Stimulated activated CD8-positive, alpha-beta memory T cell treated with anti-CD3 and anti-CD28 coated beads, Interleukin-15, amount 100 ng/mL, for 24 hours (primary cell): ENCODE measurements around the gene NOP9.

Experiments used
- DNase-seq: peaks from one replicate; pipeline ENCODE4 v3.0.0-alpha.2; 2020; ENCODE audit warnings: low read depth

NOP9 gene, protein sequence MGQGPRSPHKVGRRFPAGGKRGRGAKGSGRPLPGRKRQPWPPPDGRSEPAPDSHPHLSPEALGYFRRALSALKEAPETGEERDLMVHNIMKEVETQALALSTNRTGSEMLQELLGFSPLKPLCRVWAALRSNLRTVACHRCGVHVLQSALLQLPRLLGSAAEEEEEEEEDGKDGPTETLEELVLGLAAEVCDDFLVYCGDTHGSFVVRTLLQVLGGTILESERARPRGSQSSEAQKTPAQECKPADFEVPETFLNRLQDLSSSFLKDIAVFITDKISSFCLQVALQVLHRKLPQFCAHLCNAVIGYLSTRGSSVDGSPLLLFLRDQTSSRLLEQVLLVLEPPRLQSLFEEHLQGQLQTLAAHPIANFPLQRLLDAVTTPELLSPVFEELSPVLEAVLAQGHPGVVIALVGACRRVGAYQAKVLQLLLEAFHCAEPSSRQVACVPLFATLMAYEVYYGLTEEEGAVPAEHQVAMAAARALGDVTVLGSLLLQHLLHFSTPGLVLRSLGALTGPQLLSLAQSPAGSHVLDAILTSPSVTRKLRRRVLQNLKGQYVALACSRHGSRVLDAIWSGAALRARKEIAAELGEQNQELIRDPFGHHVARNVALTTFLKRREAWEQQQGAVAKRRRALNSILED

DNA sequence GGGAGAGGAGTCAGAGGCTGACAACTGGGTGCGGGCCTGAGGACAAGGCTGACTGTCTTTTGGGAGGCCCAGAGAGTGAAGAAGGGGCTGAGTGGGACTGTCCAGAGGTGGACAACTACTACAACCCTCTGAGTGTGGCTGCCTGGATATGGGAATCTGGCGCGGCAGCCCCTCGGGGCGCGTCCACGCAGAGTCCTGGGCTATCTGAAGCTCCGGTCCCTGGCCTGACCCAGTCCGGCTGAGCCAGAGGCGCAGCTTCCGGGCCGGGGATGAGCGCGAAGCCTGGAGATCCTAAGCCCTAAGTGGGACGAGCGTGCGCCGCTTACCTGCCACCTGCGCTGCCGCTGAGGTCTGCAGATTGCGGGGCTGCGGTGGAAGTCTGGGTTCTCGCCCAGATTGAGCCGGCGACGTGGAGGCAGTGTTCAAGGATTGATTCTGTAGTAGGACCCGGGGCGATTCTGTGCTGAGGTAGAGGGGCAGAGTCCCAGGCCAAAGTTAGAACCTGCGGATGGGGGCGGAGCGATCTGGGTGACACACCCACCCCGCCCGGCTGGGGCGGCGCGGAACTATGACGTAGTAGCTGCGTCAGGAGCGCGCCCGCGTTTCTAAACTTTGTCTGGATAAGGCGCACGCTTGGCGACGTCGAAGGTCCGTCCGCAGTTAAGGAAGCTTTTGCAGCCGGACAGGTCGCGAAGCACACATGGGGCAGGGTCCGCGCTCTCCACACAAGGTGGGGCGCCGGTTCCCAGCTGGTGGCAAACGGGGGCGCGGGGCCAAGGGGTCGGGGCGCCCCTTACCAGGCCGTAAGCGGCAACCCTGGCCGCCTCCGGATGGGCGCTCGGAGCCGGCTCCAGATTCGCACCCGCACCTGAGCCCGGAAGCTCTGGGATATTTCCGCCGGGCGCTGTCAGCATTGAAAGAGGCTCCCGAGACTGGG is at the start of gene NOP9, which contains the start of gene DHRS1:
Gene NOP9, plus strand, starts transcription at position 596 of the 937 bp plus-strand sequence. Its CDS starts 105 bp downstream, at position 701.
Gene DHRS1, minus strand, starts transcription at position 526 of the 937 bp plus-strand sequence. CDS start 674 bp downstream, outside the sequence.
- DNase-seq = peak; percentile 97

DNA sequence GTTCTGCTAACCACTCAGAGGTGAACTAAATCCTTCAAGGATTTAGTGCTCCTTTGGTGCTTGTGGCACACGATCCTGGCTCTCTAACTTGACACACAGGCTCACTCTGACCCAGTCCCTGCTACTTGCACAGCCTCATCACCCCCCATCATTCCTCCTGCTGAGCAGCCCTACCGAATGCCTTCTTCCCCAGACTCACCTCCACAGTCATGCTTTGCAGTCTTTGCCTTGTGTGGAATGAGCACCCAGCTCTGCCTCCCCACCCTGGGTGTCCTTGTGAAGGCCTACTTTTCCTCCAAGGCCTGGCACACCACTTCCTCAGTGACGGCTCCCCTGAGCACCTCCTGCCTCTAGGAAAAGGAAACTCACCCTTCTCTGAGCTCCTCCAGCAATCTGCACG is 49.3 kb upstream of the NOP9 start:
- no peak for DNase-seq

DNA sequence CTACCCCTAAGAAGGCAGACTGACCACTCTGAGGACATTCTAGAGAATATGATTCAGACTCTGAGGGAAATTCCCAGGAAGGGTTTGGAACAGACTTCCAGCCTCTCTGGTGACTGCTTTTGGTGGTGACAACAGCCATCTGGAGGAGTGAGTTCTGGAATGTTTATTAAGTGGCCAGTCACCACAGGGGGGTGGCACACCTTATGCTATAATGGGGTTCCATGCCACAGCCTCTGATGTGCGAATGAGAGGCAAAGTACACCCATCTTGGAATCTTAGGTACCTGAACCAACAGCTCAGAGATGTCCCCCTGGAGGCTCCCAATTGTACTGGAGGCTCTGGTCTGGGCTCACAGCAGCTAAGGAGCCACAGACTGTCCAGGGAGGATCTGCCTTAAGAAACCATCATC is 47.8 kb upstream of the NOP9 start:
- no peak for DNase-seq

DNA sequence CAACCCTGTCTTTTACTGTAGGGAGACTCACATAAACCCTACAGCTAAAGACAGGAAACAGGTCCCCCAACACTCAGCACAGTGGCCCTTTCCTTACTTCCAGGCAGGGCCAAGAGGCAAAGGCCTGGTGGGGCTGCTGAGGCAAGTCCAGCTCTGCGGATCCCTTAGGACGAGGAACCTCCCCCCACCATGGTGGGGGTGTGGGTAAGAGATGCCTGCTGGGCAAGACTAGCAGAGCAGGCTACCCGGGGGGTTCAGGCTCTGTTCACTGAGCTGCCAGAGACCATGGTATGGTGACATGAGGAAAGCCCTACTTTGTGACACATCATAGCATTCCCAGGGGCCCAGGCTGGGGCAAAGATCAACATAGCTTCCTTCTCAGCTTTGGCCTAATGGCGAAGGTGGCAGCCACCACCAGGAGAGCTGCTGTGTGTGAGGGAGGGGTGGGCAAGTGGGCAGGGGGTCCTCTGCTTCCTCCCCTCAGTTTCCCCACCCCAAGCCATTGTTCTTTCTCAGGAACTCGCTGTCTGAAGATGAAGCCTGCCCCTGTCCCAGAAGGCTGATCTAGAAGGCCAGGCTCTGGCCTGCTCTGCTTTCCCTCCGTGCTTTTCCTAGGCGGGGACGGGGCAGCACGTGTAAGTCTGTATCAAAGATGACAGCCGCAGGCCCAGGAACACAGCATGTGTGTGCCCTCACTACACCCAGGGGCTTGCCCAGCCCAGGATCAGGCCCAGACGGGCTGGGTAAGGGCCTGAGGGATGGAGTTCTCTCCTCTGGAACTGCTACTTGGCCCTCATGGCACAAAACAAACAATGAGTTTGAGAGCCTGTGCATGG is 47.1 kb upstream of the NOP9 start:
- no peak for DNase-seq

DNA sequence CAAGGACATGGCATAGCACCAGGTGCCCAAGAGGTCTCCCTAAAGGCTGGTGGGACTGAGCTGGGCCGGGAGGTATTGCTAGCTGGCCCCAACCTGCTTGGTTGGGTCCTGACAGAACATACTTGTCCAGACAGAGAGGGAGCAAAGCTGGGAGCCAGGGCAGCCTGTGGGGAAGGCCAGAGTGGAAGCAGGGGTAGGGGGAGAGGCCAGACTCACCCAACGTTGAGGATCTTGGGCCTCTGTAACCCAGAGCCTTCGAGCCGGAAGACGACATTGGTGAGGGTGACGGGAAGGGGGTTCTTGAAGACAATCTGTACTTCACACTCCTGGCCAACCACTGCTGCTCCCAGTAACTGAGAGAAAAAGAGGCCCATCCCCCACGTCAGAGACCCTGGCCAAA is 45.7 kb upstream of the NOP9 start:
- no peak for DNase-seq

DNA sequence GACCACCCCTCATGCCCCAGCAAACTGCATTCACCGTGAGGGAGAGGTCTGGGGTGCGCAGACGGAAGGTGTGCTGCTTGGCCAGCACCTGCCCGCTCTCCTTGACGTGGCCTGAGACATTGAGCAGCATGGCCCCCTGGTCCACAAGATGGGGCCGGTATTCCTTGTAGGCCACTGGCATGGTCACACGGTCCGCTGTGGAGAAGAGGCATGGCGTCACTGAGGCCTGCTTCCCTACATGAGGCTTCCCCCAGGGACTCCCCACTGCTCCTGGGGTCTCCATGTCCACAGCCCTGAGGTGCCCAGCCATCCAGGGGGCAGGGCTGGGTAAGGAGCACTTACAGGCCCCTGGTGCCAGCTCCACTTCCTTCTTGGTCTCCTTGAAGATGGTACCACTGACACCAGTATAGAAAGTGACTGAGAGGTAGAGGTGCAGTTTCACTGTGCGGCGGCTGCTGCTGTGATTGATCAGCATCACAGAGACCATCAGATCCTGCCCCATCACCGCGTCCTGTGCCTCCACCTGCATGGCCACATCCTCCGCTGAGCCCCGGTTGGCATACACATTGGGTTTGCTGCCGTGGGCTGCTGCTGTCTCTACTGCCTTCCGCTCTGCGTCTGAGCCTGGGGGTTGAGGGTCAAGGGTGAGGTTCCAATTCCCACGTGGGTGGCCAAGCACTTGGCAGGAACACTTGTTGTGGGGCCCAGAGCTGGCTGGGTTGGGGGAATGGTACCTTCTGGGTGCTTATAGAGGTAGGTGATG is 44.8 kb upstream of the NOP9 start:
- no peak for DNase-seq

DNA sequence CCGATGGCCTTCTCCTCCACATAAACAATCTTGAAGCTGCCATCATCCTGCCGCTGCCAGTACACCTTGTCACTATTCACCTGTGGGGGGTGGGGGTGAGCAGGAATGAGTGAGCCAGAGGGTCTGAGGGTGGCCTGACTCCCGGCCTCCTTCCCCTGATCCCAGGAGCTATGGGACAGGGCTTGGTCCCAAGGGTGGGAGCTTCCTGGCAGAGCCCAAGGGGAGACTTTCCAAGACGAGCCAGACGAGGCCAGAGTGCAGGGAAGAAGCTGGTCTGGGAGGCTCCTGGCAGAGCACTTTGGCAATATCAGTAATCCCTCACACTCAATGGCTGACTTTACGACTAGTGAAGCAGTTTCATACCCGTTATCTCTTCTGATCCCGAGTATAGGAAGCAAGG is 44.2 kb upstream of the NOP9 start:
- DNase-seq = no peak

DNA sequence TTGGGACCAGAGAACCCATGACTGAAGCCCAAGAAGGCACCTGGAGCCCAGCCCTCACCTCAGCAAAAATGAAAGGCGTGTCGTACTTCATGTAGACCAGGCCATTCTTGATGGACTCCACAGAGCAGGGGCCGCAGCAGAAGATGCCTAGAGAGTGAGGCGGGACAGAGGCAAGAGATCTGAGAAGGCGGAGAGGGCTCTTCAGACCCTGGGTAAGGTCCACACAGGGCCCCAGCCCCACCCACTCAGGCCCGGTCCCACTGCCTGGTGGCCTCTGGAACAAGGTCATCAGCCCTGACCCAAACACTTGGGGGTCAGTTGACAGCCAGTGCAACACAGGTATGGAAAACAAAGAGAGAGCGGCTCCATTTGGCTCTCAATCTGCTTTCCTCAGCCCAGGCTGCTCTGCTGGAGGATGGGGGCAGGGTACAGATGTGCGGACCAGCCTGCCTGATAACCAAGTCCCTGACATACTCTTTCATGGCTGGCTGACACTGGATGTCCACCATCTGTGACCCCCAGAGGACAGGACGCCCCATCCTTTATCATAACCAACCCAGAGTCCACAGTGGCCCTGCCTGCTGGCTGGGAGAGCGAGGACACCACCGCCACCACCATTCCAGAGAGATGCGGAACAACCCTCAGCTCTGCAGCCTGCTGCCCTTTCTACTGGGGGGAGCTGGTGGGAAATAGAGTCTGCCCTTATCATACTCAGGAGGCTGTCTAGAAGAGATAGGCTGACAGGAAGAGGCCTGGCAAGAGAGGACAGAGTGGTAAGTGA is 43.5 kb upstream of the NOP9 start:
- no peak for DNase-seq

DNA sequence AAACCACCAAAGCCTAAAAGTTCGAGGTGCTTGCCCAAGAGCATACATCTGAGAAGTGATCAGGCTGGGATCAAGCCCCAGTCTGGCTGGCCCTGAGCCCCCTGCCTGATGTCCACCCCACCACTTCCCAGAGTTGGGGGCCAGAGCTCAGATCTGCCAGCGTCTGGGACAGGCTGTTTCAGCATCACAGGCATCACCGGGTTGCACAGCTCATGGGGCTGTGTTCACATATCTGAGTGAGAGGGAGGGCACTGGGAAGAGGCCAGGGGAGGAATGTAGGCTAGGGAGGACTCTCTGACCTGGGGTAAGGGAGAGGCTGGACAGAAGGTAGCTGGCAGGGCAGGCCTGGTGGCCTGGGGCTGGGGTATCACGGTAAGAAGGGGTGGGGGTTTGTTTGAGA is 42.7 kb upstream of the NOP9 start:
- DNase-seq = no peak

DNA sequence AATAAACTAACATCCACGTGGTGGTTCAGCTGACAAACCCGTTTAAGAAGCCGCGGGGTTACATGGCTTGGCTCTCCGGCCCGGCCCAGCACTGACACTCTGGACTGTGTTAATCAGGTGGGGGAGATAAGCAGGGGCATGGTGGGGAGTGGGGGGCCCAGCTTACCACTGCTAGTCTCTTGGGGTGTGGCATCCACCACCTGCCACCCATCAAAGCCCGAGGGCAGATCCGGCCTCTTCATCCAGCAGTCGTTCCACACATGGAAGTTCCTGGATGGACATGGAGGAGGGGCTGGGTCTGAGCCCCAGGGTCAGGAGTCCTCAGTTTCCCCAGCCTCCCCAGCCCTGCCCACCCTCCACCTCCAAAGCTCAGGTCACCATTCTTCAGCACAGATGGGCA is 41.5 kb upstream of the NOP9 start:
- DNase-seq = no peak

DNA sequence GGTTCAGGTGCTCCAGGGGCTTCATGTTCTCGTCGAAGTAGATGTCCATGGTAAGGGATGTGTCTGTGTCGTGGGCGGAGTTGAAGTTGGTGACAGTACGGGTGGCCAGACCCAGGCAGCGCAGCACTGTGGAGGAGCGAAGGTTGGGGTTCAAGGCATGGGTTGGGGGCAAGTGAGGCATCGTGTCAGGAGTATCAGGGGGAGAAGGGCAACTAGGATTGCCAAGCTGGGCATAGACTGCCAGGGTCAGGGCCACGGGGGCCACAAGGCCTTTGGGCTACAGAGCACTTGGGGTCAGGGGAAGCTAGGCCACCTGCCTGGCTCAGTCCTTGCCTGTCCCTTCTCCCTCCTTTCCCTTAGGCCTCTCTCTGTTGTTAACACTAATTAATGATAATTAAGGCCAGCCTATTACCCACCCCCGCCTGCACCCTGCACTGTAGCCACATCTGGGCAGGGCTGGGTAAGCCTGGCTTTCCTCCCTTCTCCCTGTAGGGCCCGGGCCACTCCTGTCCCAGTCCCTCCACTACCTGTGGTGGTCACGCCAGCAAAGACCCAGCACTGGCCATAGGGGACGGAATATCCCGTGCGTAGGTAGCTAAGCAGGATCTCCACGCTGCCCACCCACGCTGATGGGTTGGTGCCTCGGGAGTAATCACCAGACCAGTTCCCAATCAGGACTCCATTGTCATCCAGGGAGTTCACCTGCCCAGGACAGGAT is 40.9 kb upstream of the NOP9 start:
- no peak for DNase-seq

DNA sequence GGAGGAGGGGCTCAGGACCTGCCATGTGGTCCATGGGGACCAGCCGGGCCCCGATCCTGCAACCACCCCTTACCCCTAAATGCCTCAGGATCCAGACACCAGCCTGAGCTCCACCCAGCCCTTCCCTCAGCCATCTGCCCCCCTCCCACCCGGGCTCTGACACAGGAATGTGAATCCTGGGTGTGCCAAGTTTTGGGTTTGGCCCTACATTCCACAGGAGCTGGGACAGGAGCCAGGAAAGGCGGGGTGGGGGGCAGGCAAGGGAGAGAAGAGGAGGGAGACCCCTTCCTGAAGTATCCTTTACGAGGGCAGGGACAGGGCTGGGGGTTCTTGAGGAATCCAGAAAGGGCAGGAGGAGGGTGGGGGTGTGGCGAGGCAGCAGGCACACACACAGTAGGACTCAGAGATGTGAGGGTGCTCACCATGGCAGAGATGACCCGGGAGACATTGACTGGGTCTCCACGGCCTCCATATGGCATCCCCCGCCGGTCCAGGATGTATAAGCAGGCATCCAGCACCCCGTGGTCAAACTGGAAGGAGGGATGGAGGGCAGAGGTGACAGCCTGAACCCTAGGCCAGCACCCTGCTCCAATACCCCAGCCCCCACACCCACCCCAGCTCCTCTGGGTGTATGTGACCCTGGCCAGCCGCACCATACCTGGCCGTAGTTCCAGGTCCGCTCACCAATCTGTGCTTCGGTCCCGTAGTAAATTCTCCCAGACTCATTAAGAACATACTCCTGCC is 40.2 kb upstream of the NOP9 start:
- no peak for DNase-seq

DNA sequence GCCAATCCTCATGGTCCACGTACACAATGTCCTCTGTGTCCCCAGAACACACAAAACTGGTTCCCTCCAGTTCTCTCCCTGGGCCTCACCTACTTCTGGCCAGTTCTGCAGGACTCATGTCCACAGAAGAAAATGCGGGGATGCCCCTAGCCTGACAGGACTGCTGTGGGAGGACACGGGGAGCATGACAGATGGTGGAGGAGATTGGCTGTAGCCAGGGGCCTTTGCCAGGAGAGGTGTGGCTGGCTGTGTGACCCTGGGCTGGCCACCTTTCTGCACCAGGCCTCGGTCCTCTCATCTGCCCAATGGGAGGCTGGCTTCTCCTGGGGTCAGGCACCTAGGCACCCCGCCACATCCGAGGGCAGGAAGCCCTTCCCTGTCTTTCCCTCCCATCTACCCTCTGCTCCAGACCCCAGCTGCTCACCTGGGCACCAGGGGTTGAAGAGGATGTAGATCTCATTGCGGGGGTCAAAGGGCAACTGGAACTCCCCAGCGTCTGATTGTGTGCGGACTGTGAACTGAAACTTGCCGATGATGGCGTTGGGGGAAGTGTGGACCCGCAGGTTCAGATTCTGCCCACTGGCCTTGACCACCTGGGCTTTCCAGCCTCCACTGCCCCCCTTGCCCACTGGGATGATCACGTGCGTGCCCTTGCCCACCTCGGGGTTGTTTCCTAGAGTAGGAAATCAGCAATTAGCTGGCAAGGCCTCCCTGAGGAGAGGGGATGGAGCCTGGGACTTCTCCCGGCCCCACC is 39.4 kb upstream of the NOP9 start:
- DNase-seq = no peak

DNA sequence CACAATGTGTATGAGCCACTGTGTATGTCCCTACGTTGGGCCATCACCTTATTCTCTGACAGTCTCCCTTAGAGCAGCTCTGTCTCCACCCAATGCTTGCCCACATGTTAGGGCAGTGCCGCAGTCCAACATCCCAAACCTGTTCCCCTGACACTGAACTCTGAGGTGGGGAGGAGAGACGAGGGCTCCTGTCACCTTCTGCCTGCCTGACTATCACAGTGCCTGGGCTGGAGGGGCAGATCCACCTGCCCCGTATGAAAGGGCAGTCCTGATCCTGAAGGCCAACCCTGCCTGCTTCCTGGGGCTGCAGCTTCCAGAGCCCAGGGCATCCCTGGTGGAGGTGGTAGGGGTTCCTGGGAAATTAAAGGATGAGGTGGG is 38.9 kb upstream of the NOP9 start:
- no peak for DNase-seq

DNA sequence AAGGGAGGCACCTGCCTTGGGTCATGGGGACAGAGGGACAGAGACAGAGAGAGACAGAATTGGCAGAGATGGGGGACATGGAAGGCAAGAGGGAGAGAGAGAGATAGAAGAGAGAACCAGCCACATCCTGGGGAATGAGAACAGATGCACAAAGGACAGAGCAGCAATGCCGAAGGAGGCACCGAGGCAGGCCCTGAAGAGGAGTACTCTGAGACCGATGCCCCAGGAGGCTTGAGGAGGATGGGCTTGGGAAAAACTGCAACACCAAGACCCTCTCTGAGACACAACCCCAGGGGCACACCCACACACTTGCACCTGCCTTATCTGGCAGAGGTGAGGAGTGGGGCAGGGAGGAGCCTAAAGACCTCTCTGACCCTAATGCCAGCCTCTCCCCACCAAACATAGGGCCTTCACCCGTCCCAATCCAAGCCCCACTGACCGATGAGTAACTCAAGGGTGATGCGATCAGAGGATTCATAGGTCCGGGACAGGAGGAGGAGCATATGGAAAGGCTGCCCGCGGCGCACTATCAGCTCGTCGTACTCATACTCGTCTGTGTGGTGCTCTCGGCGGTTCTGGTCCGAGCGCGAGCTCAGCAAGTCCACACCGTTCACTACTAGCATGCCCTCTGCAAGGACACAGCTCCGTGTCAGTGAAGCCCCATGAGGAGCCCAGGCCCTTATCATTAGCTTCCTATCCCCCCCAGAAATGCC is 38.2 kb upstream of the NOP9 start:
- no peak for DNase-seq

DNA sequence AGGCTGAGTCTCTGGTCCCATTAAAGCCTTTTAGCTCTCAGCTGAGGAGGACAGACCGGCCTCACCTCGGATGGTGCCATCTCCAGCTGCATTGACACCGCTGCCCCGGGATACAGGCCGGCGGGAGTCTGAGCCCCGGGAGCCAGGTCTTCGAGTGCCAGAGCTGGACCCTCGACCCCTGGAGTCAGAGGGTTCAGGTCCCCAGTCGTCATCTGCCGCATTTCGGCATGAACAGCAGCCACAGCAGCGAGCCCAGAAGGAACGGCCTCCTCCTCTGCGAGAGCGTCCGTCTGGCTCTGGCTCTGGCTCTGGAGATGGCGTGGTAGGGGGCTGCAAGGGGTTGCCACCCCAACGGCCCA is 37.7 kb upstream of the NOP9 start:
- DNase-seq = no peak
